ENCODE measurements around the gene CCL14.
"Not testable (repeated sequence)": the region's sequence is repeated elsewhere in the genome, so short reads cannot be mapped to it uniquely, and the experiment has no call there.

CCL14 gene

GRCh38 chr17:35986643-35987042, at the start of gene CCL14:
Gene CCL14, minus strand, starts transcription at chr17:35986729. Its CDS starts 80 bp downstream, at chr17:35986649.
- no peak for DNase-seq

DNA sequence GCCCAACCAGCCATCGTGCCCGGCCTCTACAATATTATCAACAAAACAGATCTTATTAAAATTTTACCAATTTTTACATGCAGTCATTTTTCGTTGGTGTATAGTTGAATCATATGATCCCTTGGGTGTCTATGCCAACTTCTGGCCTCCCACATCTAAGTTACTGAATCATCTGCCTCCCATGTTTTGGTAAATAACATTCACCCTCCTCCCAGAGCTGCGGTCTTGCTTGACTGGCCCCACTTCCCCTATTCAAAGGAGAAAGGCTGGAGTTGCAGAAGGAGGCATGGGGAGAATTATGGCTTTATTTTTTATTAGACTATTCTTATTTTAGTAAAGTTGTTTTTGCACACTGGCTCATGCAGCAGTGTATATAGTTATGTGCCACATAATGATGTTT, 49.7 kb upstream of the CCL14 start:
- DNase-seq, result no peak

GRCh38 chr17:36034127-36034526, 47.6 kb upstream of the CCL14 start:
- DNase-seq, result no peak

- no peak for DNase-seq
Observed at GRCh38 chr17:36030956-36031355, 44.4 kb upstream of the CCL14 start.

- DNase-seq, result no peak
Observed at GRCh38 chr17:36027761-36028160, 41.2 kb upstream of the CCL14 start.

DNA sequence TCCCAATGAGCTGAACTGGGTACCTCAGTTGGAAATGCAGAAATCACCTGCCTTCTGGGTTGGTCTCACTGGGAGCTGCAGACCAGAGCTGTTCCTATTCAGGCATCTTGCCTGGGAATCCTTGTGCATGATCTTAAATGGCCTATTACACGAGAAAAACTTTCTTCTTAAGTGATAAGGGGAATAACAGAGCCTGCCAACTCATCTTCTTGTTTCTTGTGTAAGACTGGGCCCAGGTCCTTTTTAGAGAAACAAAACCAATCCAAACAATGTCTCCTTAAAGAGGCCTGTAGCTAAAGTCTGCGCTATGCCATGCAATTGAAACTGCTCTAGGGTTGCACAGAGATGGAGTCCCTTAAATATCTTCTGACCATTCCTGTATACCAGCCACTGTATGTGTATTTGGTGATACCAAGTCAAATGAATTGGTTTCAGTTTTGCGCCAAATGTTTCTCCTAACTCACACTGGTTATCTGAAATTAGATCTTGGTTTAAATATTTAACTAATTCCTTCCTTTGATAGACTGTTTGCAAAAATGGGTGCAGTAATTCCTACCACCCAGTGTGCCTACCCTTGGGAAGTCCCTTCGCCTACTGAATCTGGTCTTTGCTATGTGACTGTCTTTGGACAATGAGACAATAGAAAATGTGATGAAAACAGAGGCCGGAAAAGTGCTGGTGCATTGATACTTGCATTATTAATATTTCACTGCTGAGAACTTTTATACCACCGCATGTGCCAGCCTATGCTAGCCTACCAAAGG, 37.8 kb upstream of the CCL14 start:
- no peak for DNase-seq

DNA sequence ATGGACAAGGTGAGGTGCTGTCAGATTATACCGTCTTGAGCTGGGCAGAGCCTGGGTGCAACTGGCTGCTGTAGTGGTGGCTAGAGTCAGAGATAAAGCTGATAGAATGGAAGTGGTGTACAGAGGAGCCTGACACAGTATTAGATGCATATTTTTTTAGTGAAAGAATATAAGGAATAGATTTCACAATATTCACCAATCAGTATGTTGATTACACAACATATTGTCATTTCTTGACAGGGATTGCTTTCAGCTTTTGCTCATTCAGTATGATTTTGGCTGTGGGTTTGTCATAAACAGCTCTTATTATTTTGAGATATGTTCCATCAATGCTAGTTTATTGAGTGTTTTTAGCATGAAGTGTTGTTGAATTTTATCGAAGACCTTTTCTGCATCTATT, 32.9 kb upstream of the CCL14 start:
- no peak for DNase-seq

GRCh38 chr17:36017799-36018198, 31.3 kb upstream of the CCL14 start, which contains the start of gene CCL23:
Gene CCL23, minus strand, starts transcription at chr17:36017972. Its CDS starts 75 bp downstream, at chr17:36017897.
- DNase-seq, result no peak

DNA sequence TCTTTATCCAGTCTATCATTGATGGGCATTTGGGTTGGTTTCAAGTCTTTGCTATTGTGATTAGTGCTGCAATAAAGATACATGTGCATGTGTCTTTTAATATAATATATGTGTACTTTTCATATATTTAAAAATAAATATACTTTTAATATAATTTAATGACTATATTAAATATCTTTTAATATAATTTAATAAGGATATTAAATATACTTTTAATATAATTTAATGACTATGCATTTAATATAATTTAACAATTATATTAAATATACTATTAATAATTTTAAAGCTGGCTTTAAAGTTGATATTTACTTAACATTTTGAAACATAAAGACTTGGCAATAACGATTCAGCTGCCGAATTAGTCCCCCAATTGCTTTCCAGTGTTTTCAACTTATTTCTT, 30.0 kb upstream of the CCL14 start:
- no peak for DNase-seq

DNA sequence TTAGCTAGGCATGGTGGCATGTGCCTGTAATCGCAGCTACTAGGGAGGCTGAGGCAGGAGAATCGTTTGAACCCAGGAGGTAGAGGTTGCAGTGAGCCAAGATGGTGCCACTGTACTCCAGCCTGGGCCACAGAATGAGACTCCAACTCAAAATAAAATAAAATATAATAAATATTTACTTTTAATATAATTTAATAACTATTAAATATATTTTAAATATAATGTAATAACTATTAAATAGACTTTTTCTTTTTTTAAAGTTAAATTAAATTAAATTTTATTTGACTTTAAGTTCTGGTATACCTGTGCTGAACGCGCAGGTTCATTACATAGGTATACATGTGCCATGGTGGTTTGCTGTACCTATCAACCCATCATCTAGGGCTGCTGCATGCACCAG, 29.4 kb upstream of the CCL14 start:
- DNase-seq, result not testable (repeated sequence)

- DNase-seq, result no peak
Observed at GRCh38 chr17:36014946-36015345, 28.4 kb upstream of the CCL14 start.

GRCh38 chr17:36011201-36011600, 24.7 kb upstream of the CCL14 start:
- DNase-seq, result no peak

DNA sequence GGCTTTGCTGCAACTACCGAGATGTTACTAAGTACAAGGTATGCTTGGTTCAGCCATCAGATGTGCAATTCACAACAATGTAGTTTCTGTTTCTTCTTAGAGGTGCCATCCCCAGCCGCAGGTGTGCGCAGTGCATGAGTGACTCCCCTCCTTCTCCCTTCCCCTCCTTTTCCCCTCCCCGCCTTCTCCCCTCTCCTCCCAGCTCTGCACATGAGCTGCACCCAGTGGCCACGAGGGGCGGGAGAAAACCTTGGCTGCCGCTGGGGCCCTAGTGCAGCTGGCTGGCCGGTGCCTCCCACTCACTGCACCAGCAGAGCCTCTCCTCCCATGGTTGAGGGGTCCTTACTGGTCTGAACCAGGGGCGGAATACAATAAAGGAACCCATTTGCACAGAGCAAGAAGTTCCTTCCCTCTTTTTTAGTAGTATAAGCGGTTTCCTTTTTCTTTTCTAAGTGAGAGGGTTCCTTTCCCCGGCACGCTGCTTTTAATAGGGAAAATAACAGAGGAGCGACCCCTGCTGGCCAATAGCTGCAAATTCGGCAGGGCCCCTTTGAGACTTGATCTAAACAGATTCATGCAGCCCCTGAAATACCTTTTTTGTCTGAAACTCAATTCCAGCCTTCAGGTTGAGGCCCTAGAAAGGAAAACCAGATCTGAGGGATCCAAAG, 22.6 kb upstream of the CCL14 start:
- no peak for DNase-seq

DNA sequence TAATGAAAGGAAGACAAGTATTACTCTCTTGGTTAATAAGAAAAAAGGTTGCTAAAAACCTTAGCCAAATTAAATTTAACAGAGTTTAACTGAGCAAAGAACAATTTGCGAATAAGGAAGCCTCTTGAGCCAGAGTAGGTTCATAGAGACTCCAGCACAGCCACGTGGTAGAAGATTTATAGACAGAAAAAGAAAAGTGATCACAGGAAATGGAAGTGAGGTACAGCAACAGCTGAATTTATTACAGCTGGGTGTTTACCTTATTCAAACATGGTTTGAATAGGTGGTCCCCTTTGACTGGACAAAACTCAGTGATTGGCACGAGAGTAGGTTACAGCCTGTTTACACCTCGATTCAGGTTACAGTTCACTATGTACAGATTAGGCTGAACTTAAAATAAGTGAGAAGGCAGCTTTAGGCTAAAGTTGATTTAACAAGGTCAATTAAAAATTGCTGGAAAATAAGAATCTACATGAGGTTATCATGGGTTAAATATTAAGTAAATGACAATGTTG, 18.1 kb upstream of the CCL14 start:
- no peak for DNase-seq

DNA sequence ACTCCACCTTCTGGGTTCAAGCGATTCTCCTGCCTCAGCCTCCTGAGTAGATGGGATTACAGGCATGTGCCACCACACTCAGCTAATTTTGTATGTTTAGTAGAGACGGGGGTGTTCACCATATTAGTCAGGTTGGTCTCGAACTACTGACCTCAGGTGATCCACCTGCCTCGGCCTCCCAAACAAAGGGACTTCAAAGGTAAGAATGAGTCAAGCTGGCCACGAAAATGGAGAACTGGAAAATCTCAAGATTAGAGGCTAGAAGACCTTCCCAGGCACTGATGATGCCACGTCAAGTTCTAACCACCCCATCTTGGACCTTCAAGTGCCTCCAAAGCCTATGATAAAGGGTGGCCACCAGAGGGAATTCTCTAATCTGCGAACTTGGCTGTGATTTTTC, 16.1 kb upstream of the CCL14 start:
- DNase-seq, result no peak

GRCh38 chr17:36001862-36002603, 15.5 kb upstream of the CCL14 start:
- no peak for DNase-seq

- no peak for DNase-seq
Observed at GRCh38 chr17:36001110-36001771, 14.7 kb upstream of the CCL14 start, which contains the start of gene CCL15. Gene CCL15, minus strand, starts transcription at chr17:36001553. Its CDS starts 61 bp downstream, at chr17:36001492.

DNA sequence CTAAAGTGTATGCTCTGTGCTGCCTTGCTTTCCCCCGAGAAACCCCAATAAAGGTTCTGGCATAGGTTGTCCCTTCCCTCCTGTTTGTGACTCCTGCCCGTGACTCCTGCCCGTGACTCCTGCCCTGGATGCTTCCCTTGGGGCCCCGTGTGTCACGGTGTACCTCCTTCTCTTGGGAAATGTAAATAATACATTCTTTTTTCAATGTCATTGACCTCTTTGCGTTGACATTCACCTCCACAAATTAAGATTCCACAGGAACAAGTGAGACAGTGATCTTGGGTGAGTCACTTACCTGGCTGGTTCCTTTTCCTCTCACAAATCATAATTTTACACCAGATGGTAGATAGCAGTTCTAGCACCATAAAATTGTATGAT, 14.2 kb upstream of the CCL14 start:
- no peak for DNase-seq

DNA sequence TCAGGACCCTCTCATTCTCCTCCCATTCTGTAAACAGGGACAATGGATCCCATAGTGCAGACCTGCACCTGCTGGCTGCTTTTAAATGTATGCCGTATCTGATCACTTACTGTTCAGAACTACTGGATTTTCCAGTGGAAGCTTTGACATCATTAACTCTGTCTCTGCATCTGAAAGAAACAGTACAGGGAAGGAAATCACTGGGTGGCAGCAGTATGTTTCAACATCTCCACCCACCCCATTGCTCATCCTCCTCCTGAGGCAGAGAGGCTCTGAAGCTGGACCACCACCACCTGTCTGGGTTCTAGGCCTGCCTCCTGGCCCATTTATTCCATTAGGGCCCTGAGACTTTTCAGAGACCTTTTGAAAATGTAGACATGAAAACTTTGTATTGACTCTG, 12.2 kb upstream of the CCL14 start:
- DNase-seq, result no peak

- no peak for DNase-seq
Observed at GRCh38 chr17:35998018-35998545, 11.6 kb upstream of the CCL14 start.

GRCh38 chr17:35995346-35995745, 8.8 kb upstream of the CCL14 start:
- DNase-seq, result not testable (repeated sequence)

DNA sequence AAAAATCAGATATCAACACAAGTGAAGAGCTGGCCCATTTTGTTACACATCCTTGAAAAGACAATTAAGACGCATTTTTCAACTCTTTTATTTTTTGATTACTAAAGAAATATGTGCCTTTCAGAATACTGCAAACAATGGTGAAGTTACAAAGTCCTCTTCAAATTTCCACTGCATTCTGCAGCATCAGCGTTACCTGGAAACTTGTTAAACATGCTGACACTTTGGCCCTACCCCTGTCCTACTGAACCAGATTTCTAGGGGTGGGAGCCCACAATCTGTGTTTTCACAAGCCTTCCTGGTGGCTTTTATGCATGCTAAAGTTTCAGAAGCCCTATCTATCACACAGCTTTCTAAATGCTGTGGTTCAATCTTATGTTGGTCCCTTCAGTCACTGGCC, 4.5 kb upstream of the CCL14 start:
- DNase-seq, result no peak

- no peak for DNase-seq
Observed at GRCh38 chr17:35988164-35988563, 1.6 kb upstream of the CCL14 start.

All from NCI-H2227 treated with DMSO at 0.1 percent for 48 hours (cell line).